Neural crest cell (in vitro differentiated cells): ENCODE measurements around the gene CALCOCO2. TPM values are rescaled to one million over a fixed set of nuclear protein-coding genes. Genes with fewer than 3 reads are reported as not detected.

ENCODE experiments used
- DNase-seq: peaks from one replicate; pipeline ENCODE4 v3.0.0; 2021; ENCODE audit warnings: low read depth, mixed read lengths, low spot score
- H3K27ac Mint-ChIP-seq: one replicate; pipeline ENCODE4 v1.8.0; 2021; ENCODE audit warnings: mild to moderate bottlenecking, mixed read lengths; ENCODE audit not compliant: unreplicated experiment
- H3K27me3 Mint-ChIP-seq: 2 replicates; pipeline ENCODE4 v1.8.0; 2021; ENCODE audit warnings: low read depth, mild to moderate bottlenecking, mixed read lengths
- H3K36me3 Mint-ChIP-seq: 2 replicates; pipeline ENCODE4 v1.8.0; 2021; ENCODE audit warnings: low read depth, mild to moderate bottlenecking, mixed read lengths
- H3K4me1 Mint-ChIP-seq: 2 replicates; pipeline ENCODE4 v1.8.0; 2021; ENCODE audit warnings: mixed read lengths
- H3K4me3 Mint-ChIP-seq: one replicate; pipeline ENCODE4 v1.8.0; 2021; ENCODE audit warnings: mild to moderate bottlenecking, mixed read lengths
- H3K9me3 Mint-ChIP-seq: 2 replicates; pipeline ENCODE4 v1.8.0; 2021; ENCODE audit warnings: mixed read lengths
- total RNA-seq: library from RNA; stranded (reverse); gene quantifications from 2 replicates; pipeline ENCODE4 v1.2.1, GENCODE V29; 2021
- TF ChIP-seq, protein P1 (sequence below): fragments of 200-600 bp; sonication (generic); conservative IDR thresholded peaks from 2 replicates; pipeline ENCODE4 v1.5.0; 2021; ENCODE audit warnings: antibody characterized with exemption, mild to moderate bottlenecking

Gene CALCOCO2
- total RNA-seq, 1 donor from 2014 or later: 35.7 TPM

DNA sequence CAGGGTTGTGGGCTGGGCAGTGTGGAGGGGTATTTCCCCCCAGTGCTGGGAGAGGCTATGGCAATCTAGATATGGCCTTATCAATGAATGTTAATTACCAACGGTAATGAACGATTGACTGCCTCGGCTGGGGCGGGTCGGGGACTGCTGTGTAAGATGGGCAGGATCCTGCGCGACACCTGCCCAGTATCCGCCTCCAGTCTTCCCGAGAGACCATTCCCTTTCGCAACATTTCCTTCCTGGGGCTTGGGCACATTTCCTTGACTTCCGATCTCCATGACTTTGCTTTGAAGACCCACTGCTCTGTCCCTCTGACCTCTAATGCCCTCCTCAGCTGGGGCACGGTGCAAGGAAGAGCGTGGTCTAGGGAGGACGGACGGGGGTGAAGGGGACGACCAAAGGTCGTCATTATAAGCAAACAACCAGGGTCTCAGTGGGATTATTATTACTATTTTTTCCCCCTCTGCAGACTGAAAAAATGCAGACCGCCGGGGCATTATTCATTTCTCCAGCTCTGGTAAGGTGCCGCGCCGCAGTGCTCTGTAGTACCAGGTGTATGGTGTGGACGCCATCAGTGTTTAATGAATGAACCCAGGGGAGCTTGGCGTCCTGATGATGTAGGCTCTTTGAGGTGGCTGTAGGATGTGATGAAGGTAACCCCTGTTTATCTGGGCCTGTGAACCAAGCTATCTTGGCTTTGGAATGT lies 62.3 kb downstream of the CALCOCO2 start:
- Mint-ChIP-seq H3K4me3 (peak overlapping the region; percentile 92), H3K36me3 (no peaks in the 10 kb centered on the region), H3K27ac (peak overlapping the region; percentile 98), H3K27me3 (peaks cover 3% of the 10 kb centered on the region), H3K4me1 (peaks cover 28% of the 10 kb centered on the region), H3K9me3 (no peaks in the 10 kb centered on the region)
- TF ChIP-seq, protein P1, sequence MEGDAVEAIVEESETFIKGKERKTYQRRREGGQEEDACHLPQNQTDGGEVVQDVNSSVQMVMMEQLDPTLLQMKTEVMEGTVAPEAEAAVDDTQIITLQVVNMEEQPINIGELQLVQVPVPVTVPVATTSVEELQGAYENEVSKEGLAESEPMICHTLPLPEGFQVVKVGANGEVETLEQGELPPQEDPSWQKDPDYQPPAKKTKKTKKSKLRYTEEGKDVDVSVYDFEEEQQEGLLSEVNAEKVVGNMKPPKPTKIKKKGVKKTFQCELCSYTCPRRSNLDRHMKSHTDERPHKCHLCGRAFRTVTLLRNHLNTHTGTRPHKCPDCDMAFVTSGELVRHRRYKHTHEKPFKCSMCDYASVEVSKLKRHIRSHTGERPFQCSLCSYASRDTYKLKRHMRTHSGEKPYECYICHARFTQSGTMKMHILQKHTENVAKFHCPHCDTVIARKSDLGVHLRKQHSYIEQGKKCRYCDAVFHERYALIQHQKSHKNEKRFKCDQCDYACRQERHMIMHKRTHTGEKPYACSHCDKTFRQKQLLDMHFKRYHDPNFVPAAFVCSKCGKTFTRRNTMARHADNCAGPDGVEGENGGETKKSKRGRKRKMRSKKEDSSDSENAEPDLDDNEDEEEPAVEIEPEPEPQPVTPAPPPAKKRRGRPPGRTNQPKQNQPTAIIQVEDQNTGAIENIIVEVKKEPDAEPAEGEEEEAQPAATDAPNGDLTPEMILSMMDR: no peak
- no peak for DNase-seq

DNA sequence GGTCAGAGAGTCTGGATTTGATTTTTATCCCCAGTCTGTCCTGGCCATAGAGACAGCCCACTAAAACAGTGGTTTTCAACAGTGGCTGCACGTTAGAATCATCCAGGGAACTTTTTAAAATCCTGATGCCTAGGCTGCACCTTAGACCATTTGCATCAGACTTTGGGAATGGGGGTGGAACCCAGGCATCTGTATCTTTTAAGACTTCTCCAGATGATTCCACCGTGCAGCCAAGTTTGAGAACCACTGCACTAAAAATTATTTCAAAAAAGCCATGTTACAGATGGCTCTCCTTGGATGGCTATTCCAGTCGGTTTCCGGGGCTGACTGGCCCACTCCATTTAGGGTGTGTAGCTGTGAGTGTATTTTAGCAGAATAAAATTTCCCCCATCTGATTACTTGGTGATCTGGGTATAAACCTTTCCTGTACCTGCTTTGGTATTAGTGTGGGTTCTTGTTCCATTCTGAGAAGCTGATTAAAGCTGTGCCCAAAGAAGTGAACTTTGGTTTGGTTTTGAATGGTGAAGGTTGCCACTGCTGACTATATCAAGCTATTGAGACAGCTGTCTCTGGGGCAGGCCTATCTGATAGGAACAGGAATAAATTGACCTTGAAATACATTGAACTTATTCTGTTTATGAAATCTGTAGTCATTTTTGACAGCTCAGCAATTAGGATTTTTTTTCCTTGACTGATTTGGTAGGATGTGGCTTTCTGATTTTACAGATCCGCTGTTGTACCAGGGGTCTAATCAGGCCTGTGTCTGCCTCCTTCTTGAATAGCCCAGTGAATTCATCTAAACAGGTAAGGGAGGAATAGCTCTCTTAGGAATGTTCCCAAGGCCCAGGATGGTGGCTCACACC lies 63.0 kb downstream of the CALCOCO2 start:
- H3K9me3 Mint-ChIP-seq: no peaks in the 10 kb centered on the region
- no peak for DNase-seq
- peak overlapping the region; percentile 92 for H3K4me3 Mint-ChIP-seq
- TF ChIP-seq, protein P1: no peak
- H3K36me3 Mint-ChIP-seq: no peaks in the 10 kb centered on the region
- peaks cover 3% of the 10 kb centered on the region for H3K27me3 Mint-ChIP-seq
- H3K4me1 Mint-ChIP-seq: peaks cover 28% of the 10 kb centered on the region
- no peak overlapping the region for H3K27ac Mint-ChIP-seq

DNA sequence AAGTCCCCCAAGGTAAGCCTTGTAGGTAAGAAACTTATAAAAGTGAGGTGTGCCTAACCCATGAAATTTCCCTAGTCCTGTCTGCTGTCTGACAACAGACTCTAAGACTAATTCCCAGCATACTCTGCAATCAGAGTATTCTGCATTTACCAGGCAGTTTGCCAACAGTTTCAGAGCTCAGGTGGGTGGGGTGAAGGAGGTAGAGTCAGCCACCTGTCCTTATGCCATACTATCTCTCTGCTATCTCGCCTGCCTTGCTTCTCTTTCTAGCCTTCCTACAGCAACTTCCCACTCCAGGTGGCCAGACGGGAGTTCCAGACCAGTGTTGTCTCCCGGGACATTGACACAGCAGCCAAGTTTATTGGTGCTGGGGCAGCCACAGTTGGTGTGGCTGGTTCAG lies 64.1 kb downstream of the CALCOCO2 start:
- no peak overlapping the region for H3K27ac Mint-ChIP-seq
- H3K4me1 Mint-ChIP-seq: peaks cover 28% of the 10 kb centered on the region
- no peaks in the 10 kb centered on the region for H3K9me3 Mint-ChIP-seq
- H3K27me3 Mint-ChIP-seq: peaks cover 3% of the 10 kb centered on the region
- H3K4me3 Mint-ChIP-seq: peak overlapping the region; percentile 56
- TF ChIP-seq, protein P1: no peak
- no peak for DNase-seq
- no peaks in the 10 kb centered on the region for H3K36me3 Mint-ChIP-seq

DNA sequence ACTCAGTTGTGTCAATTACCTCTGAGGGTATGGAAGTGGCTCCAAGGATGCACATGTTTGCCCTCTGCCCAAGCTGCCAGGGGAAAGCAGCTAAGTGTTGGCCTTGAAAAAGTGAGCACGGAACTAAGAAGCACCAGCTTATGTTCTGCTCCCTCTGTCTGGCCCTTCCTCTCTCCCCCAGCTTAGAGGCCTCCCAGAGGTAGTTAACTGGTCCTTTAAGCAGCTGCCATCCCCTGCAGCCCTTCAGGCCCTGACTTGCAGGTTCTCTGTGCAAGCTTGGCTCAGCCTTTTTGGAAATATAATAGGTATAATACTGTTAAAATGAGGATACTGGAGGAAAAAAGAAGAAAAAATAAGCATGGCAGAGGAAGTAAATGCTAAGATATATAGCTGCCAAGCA lies 70.4 kb downstream of the CALCOCO2 start:
- TF ChIP-seq, protein P1: no peak
- no peak for DNase-seq
- H3K4me3 Mint-ChIP-seq: no peak overlapping the region
- no peaks in the 10 kb centered on the region for H3K36me3 Mint-ChIP-seq
- no peaks in the 10 kb centered on the region for H3K9me3 Mint-ChIP-seq
- H3K4me1 Mint-ChIP-seq: no peaks in the 10 kb centered on the region
- H3K27ac Mint-ChIP-seq: no peak overlapping the region
- H3K27me3 Mint-ChIP-seq: no peaks in the 10 kb centered on the region

DNA sequence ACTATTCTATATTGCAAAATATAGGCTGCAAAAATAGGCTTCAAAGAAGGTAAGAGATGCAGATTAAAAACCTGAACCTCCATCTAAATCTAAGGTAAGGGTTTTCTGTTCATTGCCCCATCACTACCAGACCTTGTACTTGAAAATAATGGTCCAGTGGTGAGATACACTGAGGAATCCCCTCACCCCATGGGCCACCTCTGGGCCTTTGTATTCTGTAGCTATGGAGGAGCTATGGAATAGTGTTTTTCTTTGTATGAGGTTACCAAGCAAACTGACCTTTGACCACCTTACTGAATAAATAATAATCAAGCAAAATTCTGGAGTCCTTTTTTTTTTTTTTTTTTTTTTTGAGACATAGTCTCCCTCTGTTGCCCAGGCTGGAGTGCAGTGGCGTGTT lies 72.6 kb downstream of the CALCOCO2 start:
- Mint-ChIP-seq H3K27me3 (no peaks in the 10 kb centered on the region), H3K4me1 (peaks cover 9% of the 10 kb centered on the region), H3K4me3 (no peak overlapping the region), H3K36me3 (no peaks in the 10 kb centered on the region), H3K27ac (no peak overlapping the region), H3K9me3 (no peaks in the 10 kb centered on the region)
- TF ChIP-seq, protein P1: no peak
- no peak for DNase-seq
